WI38 (cell line): Measurements from ENCODE around the gene FOSL2.

Experiments
- H3K4me3 ChIP-seq: 2 replicates; pipeline ENCODE4 v1.5.1; 2011; ENCODE audit warnings: low read depth, mild to moderate bottlenecking, control low read depth, low read length
- TF ChIP-seq, protein P1 (sequence below): IDR thresholded peaks from 2 replicates; pipeline ENCODE4 v1.5.1; 2012; ENCODE audit warnings: low read depth, mild to moderate bottlenecking, control low read depth, low read length

Gene FOSL2

DNA sequence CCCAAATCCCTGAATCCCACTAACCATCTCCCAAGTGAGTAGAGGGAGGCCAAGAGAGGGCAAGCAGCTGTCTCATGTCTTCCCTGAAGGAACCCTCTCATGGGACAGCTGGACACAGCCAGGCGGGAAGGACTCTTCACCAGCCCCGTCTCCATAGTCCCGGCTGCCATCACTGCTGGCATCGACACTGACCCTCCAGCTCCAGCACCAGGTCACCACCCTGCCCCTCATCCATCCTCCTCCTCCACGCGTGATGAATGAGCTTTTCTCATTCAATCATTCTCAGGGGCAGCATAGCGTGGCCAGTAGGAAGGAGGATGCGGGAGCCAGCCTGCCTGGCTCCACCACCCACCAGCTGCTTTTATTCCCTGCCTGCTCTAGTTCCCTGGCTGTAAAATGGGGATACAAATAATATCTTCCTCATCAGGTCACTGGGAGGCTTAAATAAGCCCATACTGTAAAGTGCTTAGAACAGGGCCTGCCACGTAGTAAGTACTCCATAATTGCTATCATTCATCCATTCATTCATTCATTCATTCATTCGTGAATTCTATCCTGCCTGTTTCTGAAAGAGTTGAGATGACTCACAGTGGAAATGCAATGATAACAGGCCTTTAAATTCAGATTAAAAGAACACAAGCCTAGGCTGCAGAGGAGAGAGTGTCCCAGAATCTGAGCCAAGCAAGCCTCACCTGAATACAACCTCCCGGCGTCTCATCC, 30.5 kb upstream of the FOSL2 start:
- H3K4me3 ChIP-seq, result no peak overlapping the region
- TF ChIP-seq, protein P1, sequence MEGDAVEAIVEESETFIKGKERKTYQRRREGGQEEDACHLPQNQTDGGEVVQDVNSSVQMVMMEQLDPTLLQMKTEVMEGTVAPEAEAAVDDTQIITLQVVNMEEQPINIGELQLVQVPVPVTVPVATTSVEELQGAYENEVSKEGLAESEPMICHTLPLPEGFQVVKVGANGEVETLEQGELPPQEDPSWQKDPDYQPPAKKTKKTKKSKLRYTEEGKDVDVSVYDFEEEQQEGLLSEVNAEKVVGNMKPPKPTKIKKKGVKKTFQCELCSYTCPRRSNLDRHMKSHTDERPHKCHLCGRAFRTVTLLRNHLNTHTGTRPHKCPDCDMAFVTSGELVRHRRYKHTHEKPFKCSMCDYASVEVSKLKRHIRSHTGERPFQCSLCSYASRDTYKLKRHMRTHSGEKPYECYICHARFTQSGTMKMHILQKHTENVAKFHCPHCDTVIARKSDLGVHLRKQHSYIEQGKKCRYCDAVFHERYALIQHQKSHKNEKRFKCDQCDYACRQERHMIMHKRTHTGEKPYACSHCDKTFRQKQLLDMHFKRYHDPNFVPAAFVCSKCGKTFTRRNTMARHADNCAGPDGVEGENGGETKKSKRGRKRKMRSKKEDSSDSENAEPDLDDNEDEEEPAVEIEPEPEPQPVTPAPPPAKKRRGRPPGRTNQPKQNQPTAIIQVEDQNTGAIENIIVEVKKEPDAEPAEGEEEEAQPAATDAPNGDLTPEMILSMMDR, result no peak

DNA sequence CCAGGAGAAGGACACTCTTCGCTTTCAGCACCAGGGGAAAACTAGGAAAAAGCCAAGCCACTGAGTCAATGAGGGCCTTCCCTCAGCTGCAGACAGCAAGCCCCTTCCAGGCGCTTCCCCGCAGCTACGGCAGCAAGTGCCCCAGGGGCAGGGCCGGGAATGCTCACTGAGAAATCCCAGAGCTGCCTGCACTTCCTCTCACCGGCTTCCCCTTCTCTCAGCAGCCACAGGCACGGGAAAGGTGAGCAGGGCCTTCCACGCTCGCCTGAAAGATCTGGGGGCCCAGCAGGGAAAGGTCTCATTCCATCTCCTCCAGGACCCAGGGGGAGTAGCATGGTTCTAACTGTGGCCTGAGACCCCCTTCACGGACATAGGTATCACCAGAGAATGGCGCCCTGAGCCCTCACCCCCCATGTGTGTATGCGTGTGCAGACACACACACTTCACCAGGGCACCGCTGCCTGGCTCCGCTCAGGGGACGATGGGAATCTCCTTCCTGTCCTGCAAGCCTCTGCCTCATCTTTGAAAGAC, 29.6 kb upstream of the FOSL2 start:
- H3K4me3 ChIP-seq, result no peak overlapping the region
- TF ChIP-seq, protein P1, result no peak

DNA sequence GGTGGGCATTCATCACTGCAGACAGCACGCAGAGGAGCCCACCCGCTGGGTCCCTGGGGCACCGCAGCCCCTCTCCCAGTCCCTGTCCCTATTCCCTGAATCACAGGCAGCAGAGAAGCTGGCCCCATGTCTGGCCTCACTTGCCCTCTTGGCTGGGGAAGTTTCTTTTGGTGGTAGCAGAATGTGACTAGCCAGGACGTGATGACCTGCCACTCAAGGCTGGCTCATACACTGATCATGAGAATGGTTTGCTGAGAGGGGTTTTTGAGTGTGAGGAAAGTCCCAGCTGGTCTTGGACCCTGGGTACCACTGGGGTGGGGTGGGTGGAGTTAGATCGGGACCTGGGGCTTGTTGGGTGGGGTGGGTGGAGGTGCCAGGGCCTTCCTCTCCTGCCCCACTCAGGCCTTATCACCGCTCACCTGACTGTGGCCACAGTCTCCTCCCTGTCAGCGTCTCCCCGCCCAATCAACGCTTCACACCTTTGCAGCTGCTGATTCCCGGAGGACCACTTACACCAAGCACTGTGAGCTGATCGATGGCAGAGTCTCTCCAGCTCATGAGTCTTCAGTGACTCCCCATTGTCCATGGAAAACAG, 28.9 kb upstream of the FOSL2 start:
- no peak overlapping the region for H3K4me3 ChIP-seq
- TF ChIP-seq, protein P1, result no peak

DNA sequence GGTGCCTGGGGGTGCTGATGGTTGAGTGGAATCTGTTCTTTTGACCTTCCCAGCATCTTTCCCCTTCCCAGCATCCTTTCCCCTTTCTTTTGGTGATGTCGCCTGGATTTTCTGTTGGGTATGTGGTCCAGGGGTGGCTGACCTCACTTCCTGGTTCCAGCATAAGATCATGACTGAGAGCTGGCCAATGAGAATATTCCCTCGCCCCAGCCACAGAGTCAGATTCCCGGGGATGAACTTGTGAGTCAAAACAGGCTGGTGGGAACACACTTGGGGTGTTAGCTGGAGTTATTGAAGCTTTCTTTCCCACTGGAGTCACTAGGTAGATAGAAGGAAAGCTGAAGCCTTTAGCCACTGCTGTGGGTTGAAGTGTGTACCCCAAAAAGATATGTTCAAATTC, 28.0 kb upstream of the FOSL2 start:
- TF ChIP-seq, protein P1, result no peak

DNA sequence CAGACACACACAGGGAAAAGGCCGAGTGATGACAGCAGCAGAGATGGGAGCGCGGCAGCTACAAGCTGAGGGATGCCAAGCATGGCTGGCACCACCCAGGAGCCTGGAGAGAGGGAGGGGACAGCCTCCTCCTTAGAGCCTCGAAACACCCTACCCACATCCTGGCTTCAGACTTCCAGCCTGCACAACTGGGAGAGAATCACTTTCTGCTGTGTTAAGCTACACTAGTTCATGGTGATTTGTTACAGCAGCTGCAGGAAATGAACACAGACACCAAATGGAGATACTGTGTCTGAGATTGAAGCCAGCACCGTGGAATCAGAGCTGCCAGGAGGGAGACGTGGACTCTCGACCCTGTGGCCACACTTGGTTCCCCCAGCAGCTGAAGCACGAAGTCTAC, 27.5 kb upstream of the FOSL2 start:
- H3K4me3 ChIP-seq, result no peak overlapping the region
- TF ChIP-seq, protein P1, result no peak

More for the DNA sequence above, 28.0 kb upstream of the FOSL2 start:
- H3K4me3 ChIP-seq, result no peak overlapping the region

DNA sequence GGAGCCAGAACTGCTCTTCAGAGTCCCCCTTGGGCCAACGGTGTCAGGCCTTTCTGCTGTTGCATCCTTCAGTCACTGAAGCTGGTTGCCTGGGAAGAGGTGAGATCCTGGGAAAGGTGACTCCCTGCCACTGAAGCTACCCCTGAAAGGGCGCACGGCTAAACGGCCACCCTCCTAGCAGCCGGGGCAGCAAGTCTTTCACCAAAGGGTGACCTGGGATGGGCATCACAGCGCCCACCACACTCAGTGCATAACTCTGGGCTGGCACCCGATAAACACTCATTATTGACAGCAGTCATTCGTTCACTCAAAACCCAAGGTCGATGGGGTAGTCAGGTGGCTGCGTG, 26.5 kb upstream of the FOSL2 start:
- no peak overlapping the region for H3K4me3 ChIP-seq
- TF ChIP-seq, protein P1, result no peak

DNA sequence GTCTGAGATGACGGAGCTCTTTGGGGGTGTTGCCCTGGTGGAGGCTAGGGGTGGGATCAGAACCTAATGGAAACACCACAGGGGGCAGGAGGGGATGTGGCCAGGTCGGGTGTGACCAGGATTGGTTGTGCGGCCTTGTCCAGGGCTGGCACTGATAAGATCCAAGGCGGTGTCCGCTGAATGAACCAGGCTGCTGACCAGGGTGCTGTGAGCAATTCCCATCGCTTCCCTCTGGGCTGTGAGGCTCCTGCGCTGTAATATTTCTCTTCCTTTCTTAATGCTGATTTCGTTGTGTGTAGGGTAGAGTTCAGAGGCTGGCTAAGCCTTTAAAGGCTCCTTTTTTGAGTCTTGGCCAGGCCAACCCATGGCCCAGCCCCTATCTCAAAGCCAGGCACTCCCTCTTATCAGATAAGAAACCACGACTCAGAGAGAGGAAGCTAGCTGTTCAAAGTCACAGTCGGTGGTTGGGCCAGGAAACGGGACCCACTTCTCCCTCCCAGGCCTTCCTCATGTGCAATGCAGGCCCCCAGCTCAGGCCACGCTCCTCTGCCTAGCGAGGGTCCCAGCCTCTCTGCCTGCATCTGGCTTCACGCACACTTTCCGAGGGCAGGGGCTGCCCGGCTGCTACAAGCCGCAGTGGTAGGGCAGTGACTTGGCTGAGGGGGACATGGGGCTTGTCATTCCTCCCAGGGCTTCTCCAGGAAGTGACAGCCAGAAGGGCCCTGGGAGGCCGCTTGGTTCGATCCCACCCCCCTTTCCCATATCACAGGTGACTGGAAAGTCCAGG, 26.0 kb upstream of the FOSL2 start:
- no peak overlapping the region for H3K4me3 ChIP-seq

More for the DNA sequence above, 26.0 kb upstream of the FOSL2 start:
- TF ChIP-seq, protein P1, result no peak
